ENCODE results near the gene TRAPPC10. TPM values are rescaled to one million over a fixed set of nuclear protein-coding genes. Genes with fewer than 3 reads are reported as not detected.

TRAPPC10 gene
- total and polyA plus RNA-seq, 9 of the 15 experiments (the other 6 are each of a cell fraction or from before 2014, with no cell fraction given): 1.1 to 33.8 (median 24.3) TPM

DNA sequence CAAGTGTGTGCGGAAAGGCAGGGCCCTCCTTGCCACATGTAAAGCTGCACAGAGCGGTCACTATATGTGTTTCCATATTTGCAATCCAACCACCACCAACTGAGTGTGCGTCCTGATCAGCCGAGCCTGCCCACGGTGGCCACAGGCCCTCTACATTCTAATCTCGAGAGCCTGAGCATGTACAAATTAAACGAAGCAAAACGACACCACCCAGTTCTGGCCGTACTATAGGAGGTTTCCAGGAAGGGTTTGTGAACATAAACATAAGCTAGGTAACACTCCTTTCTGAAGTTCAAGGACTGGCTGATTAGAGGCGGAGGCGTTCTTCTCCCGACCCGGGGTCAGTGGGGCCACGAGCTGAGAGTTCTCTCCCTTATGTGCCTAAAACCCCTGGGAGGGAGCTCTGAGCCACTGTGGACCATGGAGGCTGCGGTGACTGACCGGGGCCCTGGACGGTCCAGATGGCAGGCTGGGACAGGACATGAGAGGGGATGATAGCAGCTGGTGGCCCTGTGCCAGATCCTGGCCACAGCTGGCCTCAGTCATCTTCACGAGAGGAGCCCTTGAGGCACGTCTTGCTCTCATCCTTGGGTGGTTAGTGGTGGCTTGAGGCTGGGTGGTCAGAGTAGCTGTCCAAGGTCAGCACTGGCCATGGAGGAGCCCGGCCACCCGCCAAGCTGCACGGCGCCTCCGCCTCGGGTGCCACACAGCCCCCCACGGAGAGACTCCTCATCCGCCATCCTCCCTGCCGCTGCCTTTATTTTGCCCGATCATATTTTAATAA is 39.1 kb upstream of the TRAPPC10 start (continued):
- TF ChIP-seq ZBTB11 (CRISPR knock-in tag; IDR thresholded peaks at IDR 0.05): no peak
- no peak for TF ChIP-seq ZNF696 (CRISPR knock-in tag; conservative IDR thresholded peaks at IDR 0.05)
- peak; percentile 54 for TF ChIP-seq TCF3 (CRISPR knock-in tag; IDR thresholded peaks at IDR 0.05)
- peak; percentile 79 for TF ChIP-seq CBFA2T3 (IDR thresholded peaks at IDR 0.05)
- TF ChIP-seq, protein P1, sequence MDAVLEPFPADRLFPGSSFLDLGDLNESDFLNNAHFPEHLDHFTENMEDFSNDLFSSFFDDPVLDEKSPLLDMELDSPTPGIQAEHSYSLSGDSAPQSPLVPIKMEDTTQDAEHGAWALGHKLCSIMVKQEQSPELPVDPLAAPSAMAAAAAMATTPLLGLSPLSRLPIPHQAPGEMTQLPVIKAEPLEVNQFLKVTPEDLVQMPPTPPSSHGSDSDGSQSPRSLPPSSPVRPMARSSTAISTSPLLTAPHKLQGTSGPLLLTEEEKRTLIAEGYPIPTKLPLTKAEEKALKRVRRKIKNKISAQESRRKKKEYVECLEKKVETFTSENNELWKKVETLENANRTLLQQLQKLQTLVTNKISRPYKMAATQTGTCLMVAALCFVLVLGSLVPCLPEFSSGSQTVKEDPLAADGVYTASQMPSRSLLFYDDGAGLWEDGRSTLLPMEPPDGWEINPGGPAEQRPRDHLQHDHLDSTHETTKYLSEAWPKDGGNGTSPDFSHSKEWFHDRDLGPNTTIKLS (IDR thresholded peaks at IDR 0.05; ENCODE audit: borderline replicate concordance, low read depth): no peak
- TF ChIP-seq ZNF780A (CRISPR knock-in tag; IDR thresholded peaks at IDR 0.05): no peak
- no peak for TF ChIP-seq ZNF551 (CRISPR knock-in tag; IDR thresholded peaks at IDR 0.05)
- TF ChIP-seq CREBBP (IDR thresholded peaks at IDR 0.05; ENCODE audit: low read depth, low read length): no peak
- no peak for TF ChIP-seq POLR2AphosphoS2 (IDR thresholded peaks at IDR 0.05; ENCODE audit: low read length)
- no peak for TF ChIP-seq NCOR1 (IDR thresholded peaks at IDR 0.05)
- no peak for TF ChIP-seq RBM15 (IDR thresholded peaks at IDR 0.05; ENCODE audit: insufficient read depth, low read length)
- TF ChIP-seq, protein P2, sequence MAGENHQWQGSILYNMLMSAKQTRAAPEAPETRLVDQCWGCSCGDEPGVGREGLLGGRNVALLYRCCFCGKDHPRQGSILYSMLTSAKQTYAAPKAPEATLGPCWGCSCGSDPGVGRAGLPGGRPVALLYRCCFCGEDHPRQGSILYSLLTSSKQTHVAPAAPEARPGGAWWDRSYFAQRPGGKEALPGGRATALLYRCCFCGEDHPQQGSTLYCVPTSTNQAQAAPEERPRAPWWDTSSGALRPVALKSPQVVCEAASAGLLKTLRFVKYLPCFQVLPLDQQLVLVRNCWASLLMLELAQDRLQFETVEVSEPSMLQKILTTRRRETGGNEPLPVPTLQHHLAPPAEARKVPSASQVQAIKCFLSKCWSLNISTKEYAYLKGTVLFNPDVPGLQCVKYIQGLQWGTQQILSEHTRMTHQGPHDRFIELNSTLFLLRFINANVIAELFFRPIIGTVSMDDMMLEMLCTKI (IDR thresholded peaks at IDR 0.05; ENCODE audit: partially characterized antibody): no peak
- no peak for TF ChIP-seq MBD1 (CRISPR knock-in tag; IDR thresholded peaks at IDR 0.05)
- no peak for TF ChIP-seq ZNF592 (IDR thresholded peaks at IDR 0.05)

Data from K562 (cell line).